ENCODE measurements around the gene STARD10. TPM values are rescaled to one million over a fixed set of nuclear protein-coding genes. Genes with fewer than 3 reads are reported as not detected.
A peak's percentile ranks its signal among the peaks of the same experiment; 100 is the strongest.

The STARD10 gene
- total RNA-seq, 8 experiments from 2014 or later, result 7.8 to 26.9 (median 15.7) TPM

- peak in 3 of 8 experiments; percentile 15 to 81 (median 25) for ATAC-seq (replicated peaks in 6 of 8)
- WGBS, 10 experiments, result 45 to 100% (median 83%) methylated on average over 1 to 7 of the region's 8 CpGs; no CpG with 5 or more reads in 1 of the 10 experiments
- in situ Hi-C loops (cut with MboI; ENCODE audit: low pct_unique_long_range_greater_than_20kb in 2 of 9, low sequenced_read_pairs in 9 of 9, unreplicated experiment in 9 of 9), result no loop called here
- H3K27ac ChIP-seq, result no peak overlapping the region
- no peak overlapping the region for H3K4me3 ChIP-seq
- H3K4me1 ChIP-seq (replicated peaks in 1 of 2), result peaks cover 0 to 13% of the 10 kb centered on the region in 2 donors
Observed at GRCh38 chr11:72760539-72761405, 33.1 kb downstream of the STARD10 start.

GRCh38 chr11:72759468-72759985 lies 34.3 kb downstream of the STARD10 start:
- 17 to 100% (median 75%) methylated on average over 1 to 6 of the region's 8 CpGs for WGBS, 10 experiments
- no peak for ATAC-seq (replicated peaks in 6 of 8)
- in situ Hi-C loops (cut with MboI; ENCODE audit: low pct_unique_long_range_greater_than_20kb in 2 of 9, low sequenced_read_pairs in 9 of 9, unreplicated experiment in 9 of 9), result no loop called here
- no peak overlapping the region for H3K4me3 ChIP-seq
- H3K27ac ChIP-seq, result no peak overlapping the region
- H3K4me1 ChIP-seq (replicated peaks in 1 of 2), result peaks cover 0 to 13% of the 10 kb centered on the region in 2 donors

GRCh38 chr11:72758690-72759389 lies 35.0 kb downstream of the STARD10 start:
- peaks cover 0 to 13% of the 10 kb centered on the region in 2 donors for H3K4me1 ChIP-seq (replicated peaks in 1 of 2)
- peak overlapping the region in 1 of 2 donors; percentile 1 for H3K27ac ChIP-seq
- H3K4me3 ChIP-seq, result no peak overlapping the region
- WGBS, 10 experiments, result 0 to 55% (median 54%) methylated on average over 1 to 15 of the region's 17 CpGs; no CpG with 5 or more reads in 7 of the 10 experiments
- ATAC-seq (replicated peaks in 6 of 8), result peak; percentile 45 to 87 (median 85)
- in situ Hi-C loops (cut with MboI; ENCODE audit: low pct_unique_long_range_greater_than_20kb in 2 of 9, low sequenced_read_pairs in 9 of 9, unreplicated experiment in 9 of 9), result no loop called here

- WGBS, 10 experiments, result 40 to 83% (median 71%) methylated on average over 1 to 5 of the region's 7 CpGs; no CpG with 5 or more reads in 7 of the 10 experiments
- peaks cover 0 to 13% of the 10 kb centered on the region in 2 donors for H3K4me1 ChIP-seq (replicated peaks in 1 of 2)
- in situ Hi-C loops (cut with MboI; ENCODE audit: low pct_unique_long_range_greater_than_20kb in 2 of 9, low sequenced_read_pairs in 9 of 9, unreplicated experiment in 9 of 9), result no loop called here
- no peak overlapping the region for H3K4me3 ChIP-seq
- peak overlapping the region in 1 of 2 donors; percentile 1 for H3K27ac ChIP-seq
- peak in 6 of 8 experiments; percentile 4 to 71 (median 37) for ATAC-seq (replicated peaks in 6 of 8)
Observed at GRCh38 chr11:72758304-72758689, 35.5 kb downstream of the STARD10 start.

GRCh38 chr11:72755713-72756285 lies 38.0 kb downstream of the STARD10 start:
- no peak overlapping the region for H3K27ac ChIP-seq
- H3K4me3 ChIP-seq, result no peak overlapping the region
- no peak for ATAC-seq (replicated peaks in 6 of 8)
- in situ Hi-C loops (cut with MboI; ENCODE audit: low pct_unique_long_range_greater_than_20kb in 2 of 9, low sequenced_read_pairs in 9 of 9, unreplicated experiment in 9 of 9), result no loop called here
- 60 to 93% (median 80%) methylated on average over 1 to 3 of the region's 4 CpGs; no CpG with 5 or more reads in 7 of the 10 experiments for WGBS, 10 experiments
- H3K4me1 ChIP-seq (replicated peaks in 1 of 2), result peaks cover 9 to 30% of the 10 kb centered on the region in 2 donors

- Histone ChIP-seq H3K4me1 (replicated peaks in 1 of 2) (peaks cover 9 to 31% of the 10 kb centered on the region in 2 donors), H3K27ac (no peak overlapping the region), H3K4me3 (no peak overlapping the region)
- ATAC-seq (replicated peaks in 6 of 8), result no peak
- WGBS, 10 experiments, result 89 to 100% (median 92%) methylated on average over 2 to 16 of the region's 48 CpGs; no CpG with 5 or more reads in 5 of the 10 experiments
- in situ Hi-C loops (cut with MboI; ENCODE audit: low pct_unique_long_range_greater_than_20kb in 2 of 9, low sequenced_read_pairs in 9 of 9, unreplicated experiment in 9 of 9), result no loop called here
Observed at GRCh38 chr11:72754544-72755155, 39.2 kb downstream of the STARD10 start.

- no peak for ATAC-seq (replicated peaks in 6 of 8)
- WGBS, 10 experiments, result 83 to 100% (median 93%) methylated on average over 1 to 7 of the region's 8 CpGs; no CpG with 5 or more reads in 2 of the 10 experiments
- peaks cover 9 to 28% of the 10 kb centered on the region in 2 donors for H3K4me1 ChIP-seq (replicated peaks in 1 of 2)
- H3K4me3 ChIP-seq, result no peak overlapping the region
- H3K27ac ChIP-seq, result no peak overlapping the region
- in situ Hi-C loops (cut with MboI; ENCODE audit: low pct_unique_long_range_greater_than_20kb in 2 of 9, low sequenced_read_pairs in 9 of 9, unreplicated experiment in 9 of 9), result no loop called here
Observed at GRCh38 chr11:72754149-72754543, 39.7 kb downstream of the STARD10 start.

GRCh38 chr11:72753341-72754148 lies 40.3 kb downstream of the STARD10 start:
- in situ Hi-C loops (cut with MboI; ENCODE audit: low pct_unique_long_range_greater_than_20kb in 2 of 9, low sequenced_read_pairs in 9 of 9, unreplicated experiment in 9 of 9), result no loop called here

GRCh38 chr11:72752088-72752914 lies 41.5 kb downstream of the STARD10 start, which contains the start of gene ARAP1:
Gene ARAP1 (minus strand): TSS chr11:72752408. CDS start chr11:72727128, 25,280 bp downstream.
- ATAC-seq (replicated peaks in 6 of 8), result peak; percentile 70 to 86 (median 76)
- H3K4me3 ChIP-seq, result peak within 1 kb of the TSS; percentile 12 to 54 (median 39)
- H3K27ac ChIP-seq, result no peak within 1 kb of the TSS
- no CpG with 5 or more reads among the region's 51 CpGs for WGBS, 10 experiments
- in situ Hi-C loops (cut with MboI; ENCODE audit: low pct_unique_long_range_greater_than_20kb in 2 of 9, low sequenced_read_pairs in 9 of 9, unreplicated experiment in 9 of 9), result no loop called here
- peaks cover 9 to 18% of the 10 kb centered on the region in 2 donors for H3K4me1 ChIP-seq (replicated peaks in 1 of 2)

More at GRCh38 chr11:72753341-72754148, 40.3 kb downstream of the STARD10 start:
- no peak for ATAC-seq (replicated peaks in 6 of 8)
- 80 to 100% (median 93%) methylated on average over 1 to 4 of the region's 9 CpGs; no CpG with 5 or more reads in 6 of the 10 experiments for WGBS, 10 experiments
- Histone ChIP-seq H3K4me1 (replicated peaks in 1 of 2) (peaks cover 9 to 22% of the 10 kb centered on the region in 2 donors), H3K4me3 (no peak overlapping the region), H3K27ac (no peak overlapping the region)

- ATAC-seq (replicated peaks in 6 of 8), result peak in 2 of 8 experiments; percentile 2 to 12
- peaks cover 9 to 18% of the 10 kb centered on the region in 2 donors for H3K4me1 ChIP-seq (replicated peaks in 1 of 2)
- H3K4me3 ChIP-seq, result peak overlapping the region; percentile 12 to 54 (median 39)
- no peak overlapping the region for H3K27ac ChIP-seq
- in situ Hi-C loops (cut with MboI; ENCODE audit: low pct_unique_long_range_greater_than_20kb in 2 of 9, low sequenced_read_pairs in 9 of 9, unreplicated experiment in 9 of 9), result no loop called here
- WGBS, 10 experiments, result 61 to 100% (median 80%) methylated on average over 1 to 5 of the region's 19 CpGs; no CpG with 5 or more reads in 5 of the 10 experiments
Observed at GRCh38 chr11:72751116-72752087, 42.4 kb downstream of the STARD10 start.
